Stimulated activated CD8-positive, alpha-beta memory T cell treated with anti-CD3 and anti-CD28 coated beads, Interleukin-4, amount 100 ng/mL, for 1 hour (primary cell): Measurements from ENCODE around the gene HS3ST6.
"Not testable (repeated sequence)": the region's sequence is repeated elsewhere in the genome, so short reads cannot be mapped to it uniquely, and the experiment has no call there.

Experiments used
- DNase-seq, 2 donors: peaks; one replicate each; pipeline ENCODE4 v3.0.0-alpha.2; 2020; ENCODE audit warnings: low read depth in 2 of 2, low spot score in 1 of 2

Gene HS3ST6

GRCh38 chr16:1929105-1929504 lies 10.9 kb upstream of the HS3ST6 start:
- DNase-seq: no peak

- DNase-seq: no peak
These were observed 8.1 kb upstream of the HS3ST6 start for GRCh38 chr16:1926271-1926670.

GRCh38 chr16:1924095-1924494 lies 5.9 kb upstream of the HS3ST6 start:
- no peak for DNase-seq

DNA sequence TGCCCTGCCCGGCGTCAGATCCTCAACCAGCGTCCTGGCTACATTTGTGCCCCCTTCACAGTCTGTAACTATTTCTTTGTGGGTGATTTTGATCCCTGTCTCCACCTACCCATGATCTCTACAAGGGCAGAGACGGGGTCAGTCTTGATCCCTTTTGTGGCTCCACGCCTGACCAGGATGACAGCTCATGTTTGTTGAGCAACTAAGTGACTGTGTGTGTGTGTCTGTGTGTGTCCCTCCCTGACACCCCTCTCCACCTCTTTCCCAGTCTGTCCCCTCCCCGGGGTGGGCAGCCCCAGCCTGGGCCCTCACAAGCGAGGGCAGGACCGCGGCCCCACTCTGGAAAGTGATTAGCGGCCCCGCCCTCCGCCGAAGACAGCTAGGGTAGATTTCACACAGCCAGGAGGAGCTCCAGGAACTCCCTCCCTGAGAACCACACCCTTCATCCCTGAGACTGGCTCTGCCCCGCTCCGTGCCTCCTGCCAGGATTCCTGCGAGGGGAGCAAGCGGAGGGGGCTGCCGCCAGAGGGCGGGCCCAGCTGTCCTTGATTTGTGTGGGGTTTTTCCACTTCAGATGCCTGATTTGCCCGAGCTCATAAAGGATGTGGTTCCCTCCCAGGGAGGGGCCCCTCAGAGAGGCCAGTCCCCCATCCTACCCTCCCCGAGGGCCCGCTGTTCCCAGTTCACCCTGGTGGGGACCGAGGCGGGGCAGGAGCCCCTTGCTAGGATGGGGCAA lies 5.3 kb upstream of the HS3ST6 start:
- DNase-seq: no peak

- DNase-seq: no peak
These were observed 4.1 kb upstream of the HS3ST6 start for GRCh38 chr16:1922357-1922756.

DNA sequence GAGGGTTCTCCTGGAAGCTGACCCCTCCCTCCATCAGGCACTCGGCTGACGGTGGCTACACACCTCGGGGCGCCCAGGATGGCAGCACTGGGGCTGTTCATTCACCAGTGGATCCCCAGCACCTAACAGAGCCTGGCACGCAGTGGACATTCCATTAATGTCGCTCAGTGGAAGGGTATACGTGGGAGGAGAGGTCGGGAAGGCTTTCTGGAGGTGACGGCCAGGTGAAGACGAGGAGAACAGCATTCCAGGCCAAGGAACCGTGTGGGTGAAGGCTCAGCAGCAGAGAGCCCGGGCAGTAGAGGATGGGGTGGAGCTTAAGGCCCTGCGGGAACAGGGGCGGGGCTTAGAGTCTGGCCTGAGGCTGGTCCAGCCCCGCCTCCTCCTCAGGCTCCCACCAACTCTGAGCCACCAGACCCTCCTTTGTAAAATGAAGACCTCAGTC lies 2.5 kb upstream of the HS3ST6 start:
- no peak for DNase-seq

- DNase-seq: not testable (repeated sequence)
These were observed 1.9 kb upstream of the HS3ST6 start for GRCh38 chr16:1920122-1920521.

- no peak for DNase-seq
These were observed 1.2 kb upstream of the HS3ST6 start for GRCh38 chr16:1919327-1919998.

GRCh38 chr16:1917665-1918350 lies 407 bp downstream of the HS3ST6 start:
- no peak for DNase-seq

DNA sequence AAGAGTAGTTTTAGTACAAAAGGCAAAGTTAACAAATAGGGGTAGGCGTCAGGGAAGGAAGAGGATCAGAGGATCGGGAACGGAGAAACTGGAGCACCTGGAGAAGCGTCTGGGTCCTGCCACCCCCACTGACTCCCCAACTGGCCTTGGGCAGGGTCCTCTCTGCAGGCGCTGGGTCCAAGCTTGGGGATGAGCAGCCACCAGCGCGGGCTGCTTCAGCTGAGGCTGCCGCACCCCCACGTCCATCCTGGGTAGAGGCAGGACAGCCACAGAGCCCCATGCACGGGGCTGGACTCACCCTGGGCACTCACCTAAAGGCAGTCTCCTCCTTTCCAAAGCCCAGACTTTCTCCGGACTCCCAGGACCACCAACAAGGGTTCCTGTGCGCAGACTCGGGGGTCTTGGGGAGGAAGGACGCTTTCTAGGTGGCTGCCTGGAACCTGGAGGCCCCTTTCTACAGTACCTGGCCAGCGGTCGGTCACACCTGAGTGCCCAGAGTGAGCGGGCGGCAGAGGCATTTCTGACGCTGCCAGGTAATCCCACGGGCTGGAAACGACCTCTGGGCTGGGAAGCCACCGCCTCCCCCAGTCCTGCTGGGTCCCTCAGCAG lies 1.1 kb downstream of the HS3ST6 start:
- no peak for DNase-seq

- no peak for DNase-seq
These were observed 1.6 kb downstream of the HS3ST6 start for GRCh38 chr16:1916640-1916990.

- DNase-seq: no peak
These were observed 2.2 kb downstream of the HS3ST6 start for GRCh38 chr16:1915732-1916639.

- DNase-seq: no peak
These were observed 3.2 kb downstream of the HS3ST6 start for GRCh38 chr16:1914988-1915387.

DNA sequence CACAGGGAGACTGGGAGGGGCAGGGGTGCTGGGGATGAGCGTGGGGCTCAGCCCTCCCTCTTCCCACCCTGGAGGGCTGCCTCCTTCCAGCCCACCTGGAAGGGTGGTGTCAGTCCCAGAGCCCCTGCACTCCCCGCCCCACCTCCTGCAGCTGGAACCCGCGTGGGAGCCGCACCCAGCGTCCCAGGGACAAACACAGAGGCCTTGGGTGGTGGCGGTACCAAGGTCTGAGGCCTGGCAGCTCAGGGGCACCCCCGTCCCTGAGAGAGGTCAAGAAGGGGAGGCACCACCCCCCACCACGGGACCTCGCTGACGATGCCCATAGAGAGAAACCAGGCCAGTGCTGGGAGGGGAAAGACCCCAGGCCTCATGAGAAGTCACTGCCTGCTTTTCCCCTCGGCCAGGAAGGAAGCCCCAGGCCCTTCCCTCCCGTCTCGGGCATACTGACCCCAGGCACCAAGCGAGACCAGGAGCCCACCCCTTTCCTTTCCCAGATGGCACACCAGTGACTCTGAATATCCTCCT lies 4.1 kb downstream of the HS3ST6 start:
- no peak for DNase-seq

DNA sequence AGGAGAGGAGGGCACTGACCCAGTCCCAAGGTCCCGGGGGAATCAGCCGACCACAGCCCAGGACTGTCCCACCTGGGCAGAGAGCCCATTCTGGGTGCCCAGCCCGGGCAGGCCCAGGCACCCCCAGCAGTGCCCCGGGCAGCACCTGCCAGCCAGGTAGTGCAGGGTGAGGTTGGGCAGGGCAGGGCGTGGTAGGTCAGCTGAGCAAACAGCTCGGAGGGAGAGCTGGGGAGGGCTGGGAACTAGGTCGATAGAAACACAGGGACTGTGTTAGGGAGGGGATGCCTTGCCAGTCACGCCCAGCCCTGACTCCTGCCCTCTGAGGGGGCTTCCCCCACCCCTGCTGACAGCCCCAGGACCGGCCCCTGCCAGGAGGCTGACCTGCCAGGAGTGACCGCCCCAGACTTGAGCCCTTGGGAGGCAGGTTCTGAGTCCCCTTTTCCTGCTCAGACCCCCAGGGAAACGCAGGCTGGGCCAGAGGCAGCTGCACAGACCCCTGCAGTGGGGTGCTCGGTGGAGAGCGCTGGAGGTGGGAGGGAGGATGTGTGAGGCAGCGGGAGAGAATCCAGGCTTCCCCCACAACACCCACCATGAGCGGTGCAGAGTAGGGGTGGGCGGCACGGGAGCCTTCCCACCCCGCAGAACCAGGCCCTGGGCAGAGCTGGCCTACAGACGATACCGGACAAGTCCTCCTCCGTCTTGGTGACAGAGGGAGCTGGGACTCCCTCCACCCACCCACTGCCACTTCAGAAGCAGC lies 4.7 kb downstream of the HS3ST6 start:
- DNase-seq: no peak

GRCh38 chr16:1912215-1912543 lies 6.0 kb downstream of the HS3ST6 start:
- DNase-seq: no peak

DNA sequence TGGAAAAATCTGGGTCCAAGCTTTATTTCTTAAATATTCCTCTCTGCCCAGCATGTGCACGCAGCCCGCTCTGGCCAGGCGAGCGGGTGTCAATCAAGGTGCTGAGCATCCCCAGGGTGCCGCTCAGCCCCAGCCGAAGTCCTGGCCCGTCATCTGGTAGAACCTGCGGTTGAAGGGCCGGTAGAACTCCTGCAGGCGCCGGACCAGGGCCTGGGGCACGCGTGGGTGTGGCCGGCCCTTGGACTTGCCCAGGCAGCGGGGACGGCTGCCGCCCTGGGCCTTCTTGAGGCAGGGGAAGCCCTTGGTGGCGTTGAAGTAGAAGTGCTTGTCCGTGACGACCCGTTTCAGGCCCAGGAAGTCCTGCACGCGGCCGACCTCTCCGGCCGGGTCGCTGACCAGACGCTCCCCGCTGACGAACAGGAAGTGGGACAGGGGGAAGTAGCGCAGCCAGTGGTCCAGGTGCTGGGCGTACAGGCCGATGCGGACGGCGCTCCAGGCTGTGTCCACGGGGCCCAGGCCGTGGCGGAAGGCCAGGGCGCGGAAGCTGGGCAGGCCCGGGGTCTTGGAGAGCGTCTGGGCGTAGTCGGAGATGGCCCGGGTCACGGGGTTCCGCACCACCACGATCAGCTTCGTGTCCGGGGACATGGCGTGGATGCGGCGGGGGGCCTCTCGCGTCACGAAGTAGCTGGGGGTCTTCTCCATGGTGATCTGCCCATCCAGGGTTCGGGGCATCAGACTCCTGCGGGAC lies 6.6 kb downstream of the HS3ST6 start:
- no peak for DNase-seq

DNA sequence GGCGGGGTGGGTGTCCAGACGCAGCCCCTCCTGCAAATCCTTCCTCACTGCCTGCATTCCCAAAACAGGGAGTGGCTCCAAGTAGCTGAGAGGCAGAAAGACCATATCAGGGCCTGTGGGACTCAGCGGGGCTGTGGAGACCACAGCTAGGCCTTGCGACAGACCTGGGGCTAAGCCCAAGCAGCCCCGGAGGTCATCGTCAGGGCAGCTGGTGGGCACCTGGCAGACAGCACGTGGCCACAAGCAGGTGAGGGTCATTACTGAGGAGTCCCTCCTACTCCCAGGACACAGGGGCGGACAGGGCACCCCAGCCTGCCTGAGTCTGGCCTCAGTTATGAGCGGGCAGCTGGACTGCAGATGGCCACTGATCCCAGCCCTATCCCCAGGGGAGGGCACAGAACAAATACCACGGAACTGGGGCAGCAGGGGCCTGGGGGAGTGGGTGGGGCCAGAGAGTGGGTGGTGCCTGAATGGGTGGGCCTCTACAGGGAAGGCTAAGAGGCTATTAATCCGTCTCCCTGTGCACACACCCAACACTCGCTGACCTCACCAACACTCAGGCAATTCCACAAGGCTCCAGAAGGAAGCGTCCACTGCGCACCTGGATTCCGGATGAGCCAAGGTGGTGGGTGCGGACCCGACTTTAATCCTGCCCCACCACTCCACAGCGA lies 8.5 kb downstream of the HS3ST6 start:
- DNase-seq: no peak

- no peak for DNase-seq
These were observed 9.2 kb downstream of the HS3ST6 start for GRCh38 chr16:1908983-1909382.
